ENCODE measurements around the gene TNFSF10.
"Not testable (repeated sequence)": the region's sequence is repeated elsewhere in the genome, so short reads cannot be mapped to it uniquely, and the experiment has no call there.

The TNFSF10 gene

GRCh38 chr3:172528677-172529076 lies 5.4 kb upstream of the TNFSF10 start:
- TF ChIP-seq, protein P1, sequence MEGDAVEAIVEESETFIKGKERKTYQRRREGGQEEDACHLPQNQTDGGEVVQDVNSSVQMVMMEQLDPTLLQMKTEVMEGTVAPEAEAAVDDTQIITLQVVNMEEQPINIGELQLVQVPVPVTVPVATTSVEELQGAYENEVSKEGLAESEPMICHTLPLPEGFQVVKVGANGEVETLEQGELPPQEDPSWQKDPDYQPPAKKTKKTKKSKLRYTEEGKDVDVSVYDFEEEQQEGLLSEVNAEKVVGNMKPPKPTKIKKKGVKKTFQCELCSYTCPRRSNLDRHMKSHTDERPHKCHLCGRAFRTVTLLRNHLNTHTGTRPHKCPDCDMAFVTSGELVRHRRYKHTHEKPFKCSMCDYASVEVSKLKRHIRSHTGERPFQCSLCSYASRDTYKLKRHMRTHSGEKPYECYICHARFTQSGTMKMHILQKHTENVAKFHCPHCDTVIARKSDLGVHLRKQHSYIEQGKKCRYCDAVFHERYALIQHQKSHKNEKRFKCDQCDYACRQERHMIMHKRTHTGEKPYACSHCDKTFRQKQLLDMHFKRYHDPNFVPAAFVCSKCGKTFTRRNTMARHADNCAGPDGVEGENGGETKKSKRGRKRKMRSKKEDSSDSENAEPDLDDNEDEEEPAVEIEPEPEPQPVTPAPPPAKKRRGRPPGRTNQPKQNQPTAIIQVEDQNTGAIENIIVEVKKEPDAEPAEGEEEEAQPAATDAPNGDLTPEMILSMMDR (IDR thresholded peaks at IDR 0.05; ENCODE audit: insufficient read depth, low read depth, low read length, missing control alignments), result no peak
- H3K4me3 ChIP-seq (ENCODE audit: low read length), result no peak overlapping the region
- DNase-seq (ENCODE audit: low read depth), result no peak

DNA sequence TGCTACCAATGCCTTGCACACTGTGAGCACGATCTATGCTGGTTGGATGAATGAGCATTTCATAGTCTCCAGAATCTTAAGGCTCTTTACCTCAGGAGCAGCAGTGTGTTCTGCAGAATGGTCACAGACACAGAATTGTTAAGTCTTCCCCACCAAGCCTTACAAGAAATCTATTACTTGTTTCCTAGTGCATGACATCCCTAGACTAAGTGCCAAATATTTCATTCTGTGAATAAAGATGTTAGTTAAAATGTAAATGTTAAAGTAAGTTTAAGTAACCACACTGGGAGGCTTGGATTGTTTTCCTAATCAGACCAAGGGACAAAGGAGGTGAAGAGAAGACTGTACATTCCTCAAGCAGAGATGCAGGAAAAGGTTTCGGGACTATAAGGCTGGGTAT lies 4.1 kb upstream of the TNFSF10 start:
- TF ChIP-seq, protein P1 (IDR thresholded peaks at IDR 0.05; ENCODE audit: insufficient read depth, low read depth, low read length, missing control alignments), result no peak
- no peak for DNase-seq (ENCODE audit: low read depth)
- no peak overlapping the region for H3K4me3 ChIP-seq (ENCODE audit: low read length)

GRCh38 chr3:172525116-172525613 lies 1.9 kb upstream of the TNFSF10 start:
- no peak overlapping the region for H3K4me3 ChIP-seq (ENCODE audit: low read length)
- DNase-seq (ENCODE audit: low read depth), result no peak
- TF ChIP-seq, protein P1 (IDR thresholded peaks at IDR 0.05; ENCODE audit: insufficient read depth, low read depth, low read length, missing control alignments), result no peak

GRCh38 chr3:172524611-172525010 lies 1.4 kb upstream of the TNFSF10 start:
- H3K4me3 ChIP-seq (ENCODE audit: low read length), result no peak overlapping the region
- TF ChIP-seq, protein P1 (IDR thresholded peaks at IDR 0.05; ENCODE audit: insufficient read depth, low read depth, low read length, missing control alignments), result no peak
- no peak for DNase-seq (ENCODE audit: low read depth)

DNA sequence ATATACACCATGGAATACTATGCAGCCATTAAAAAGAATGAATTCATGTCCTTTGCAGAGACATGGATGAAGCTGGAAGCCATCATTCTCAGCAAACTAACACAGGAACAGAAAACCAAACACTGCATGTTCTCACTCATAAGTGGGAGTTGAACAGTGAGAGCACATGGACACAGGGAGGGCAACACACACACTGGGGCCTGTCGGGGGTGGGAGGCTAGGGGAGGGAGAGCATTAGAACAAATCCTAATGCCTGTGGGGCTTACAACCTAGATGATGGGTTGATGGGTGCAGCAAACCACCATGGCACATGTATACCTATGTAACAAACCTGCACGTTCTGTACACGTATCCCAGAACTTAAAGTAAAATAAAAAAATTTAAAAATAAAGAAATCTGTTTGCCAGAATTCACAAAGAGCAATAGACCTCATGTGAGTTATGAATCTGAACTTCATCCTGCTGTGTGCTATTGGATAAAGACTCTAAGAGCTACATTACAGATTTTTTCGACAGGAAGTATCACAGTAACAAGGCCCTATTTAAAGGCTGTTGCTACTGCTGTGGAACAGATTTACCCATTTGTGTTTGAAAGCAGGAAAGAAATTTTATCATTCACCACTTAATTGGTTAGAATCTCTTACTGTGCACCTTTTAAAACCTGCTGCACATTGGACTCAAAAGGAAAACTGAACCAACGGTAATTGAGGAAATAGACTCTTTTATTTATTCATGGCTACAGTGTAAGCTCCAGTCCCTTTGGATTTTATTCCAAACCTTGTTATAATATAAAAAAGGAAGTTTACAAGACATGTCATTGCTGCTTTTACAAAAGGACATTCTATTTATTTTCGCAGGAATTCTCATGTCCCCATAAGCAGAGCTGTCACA lies 1.1 kb downstream of the TNFSF10 start:
- DNase-seq (ENCODE audit: low read depth), result not testable (repeated sequence)
- H3K4me3 ChIP-seq (ENCODE audit: low read length), result peak overlapping the region; percentile 85

GRCh38 chr3:172520301-172520831 lies 2.9 kb downstream of the TNFSF10 start:
- TF ChIP-seq, protein P1 (IDR thresholded peaks at IDR 0.05; ENCODE audit: insufficient read depth, low read depth, low read length, missing control alignments), result no peak
- DNase-seq (ENCODE audit: low read depth), result peak; percentile 81
- H3K4me3 ChIP-seq (ENCODE audit: low read length), result peak overlapping the region; percentile 22

DNA sequence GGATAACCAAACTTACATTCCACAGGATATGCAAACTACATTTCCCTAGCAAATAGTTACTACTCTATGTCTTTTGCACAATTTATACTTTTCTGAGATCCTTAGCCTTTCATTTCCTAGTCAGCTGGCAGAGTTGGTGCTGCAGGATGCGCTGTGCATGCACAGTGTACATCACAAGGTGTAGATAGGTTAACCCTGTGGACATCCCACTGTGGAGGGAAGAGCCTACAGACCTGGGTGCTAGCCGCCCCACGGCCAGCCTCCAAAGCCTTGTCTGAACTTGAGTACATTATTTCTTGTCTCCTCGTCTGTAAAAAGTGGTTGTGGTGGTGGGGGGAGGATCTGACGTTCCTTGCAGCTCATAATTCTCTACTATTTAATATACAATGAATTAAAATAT lies 3.5 kb downstream of the TNFSF10 start:
- H3K4me3 ChIP-seq (ENCODE audit: low read length), result peak overlapping the region; percentile 22
- peak; percentile 39 for DNase-seq (ENCODE audit: low read depth)
- TF ChIP-seq, protein P1 (IDR thresholded peaks at IDR 0.05; ENCODE audit: insufficient read depth, low read depth, low read length, missing control alignments), result no peak
